Stimulated activated CD4-positive, alpha-beta T cell treated with anti-CD3 and anti-CD28 coated beads, Interleukin-2, amount 100 ng/mL, for 48 hours (primary cell): Measurements from ENCODE around the gene SETX.

ENCODE experiments used
- DNase-seq, 2 donors: peaks; one replicate each; pipeline ENCODE4 v3.0.0-alpha.2; 2020

The SETX gene

GRCh38 chr9:132350861-132351315, 3.9 kb downstream of the SETX start:
- DNase-seq = no peak

GRCh38 chr9:132348676-132349075, 6.1 kb downstream of the SETX start:
- no peak for DNase-seq

- DNase-seq = no peak
Measured at GRCh38 chr9:132346177-132346576, 8.6 kb downstream of the SETX start.

GRCh38 chr9:132341177-132341840, 13.5 kb downstream of the SETX start:
- no peak for DNase-seq

GRCh38 chr9:132334364-132334763, 20.4 kb downstream of the SETX start:
- DNase-seq = no peak

- DNase-seq = no peak
Measured at GRCh38 chr9:132333556-132333955, 21.2 kb downstream of the SETX start.

GRCh38 chr9:132328580-132328979, 26.2 kb downstream of the SETX start:
- no peak for DNase-seq

GRCh38 chr9:132327537-132327936, 27.2 kb downstream of the SETX start:
- no peak for DNase-seq

- DNase-seq = no peak
Measured at GRCh38 chr9:132324425-132324824, 30.4 kb downstream of the SETX start.

GRCh38 chr9:132319421-132320110, 35.2 kb downstream of the SETX start:
- no peak for DNase-seq

GRCh38 chr9:132312873-132313272, 41.9 kb downstream of the SETX start:
- no peak for DNase-seq

- DNase-seq = no peak
Measured at GRCh38 chr9:132312426-132312825, 42.4 kb downstream of the SETX start.

- no peak for DNase-seq
Measured at GRCh38 chr9:132311978-132312377, 42.8 kb downstream of the SETX start.

GRCh38 chr9:132309056-132309455, 45.7 kb downstream of the SETX start:
- no peak for DNase-seq

- DNase-seq = no peak
Measured at GRCh38 chr9:132301521-132301920, 53.3 kb downstream of the SETX start.

- DNase-seq = no peak
Measured at GRCh38 chr9:132299221-132299620, 55.6 kb downstream of the SETX start.

- DNase-seq = no peak
Measured at GRCh38 chr9:132295181-132295580, 59.6 kb downstream of the SETX start.

- no peak for DNase-seq
Measured at GRCh38 chr9:132293145-132293721, 61.6 kb downstream of the SETX start.

- DNase-seq = no peak
Measured at GRCh38 chr9:132288966-132289365, 65.8 kb downstream of the SETX start.

GRCh38 chr9:132288361-132288760, 66.4 kb downstream of the SETX start:
- no peak for DNase-seq

GRCh38 chr9:132287256-132287760, 67.5 kb downstream of the SETX start:
- no peak for DNase-seq

- DNase-seq = no peak
Measured at GRCh38 chr9:132283863-132284262, 70.9 kb downstream of the SETX start.

- no peak for DNase-seq
Measured at GRCh38 chr9:132283165-132283564, 71.6 kb downstream of the SETX start.

GRCh38 chr9:132274861-132275260, 79.9 kb downstream of the SETX start:
- DNase-seq = no peak
